Lung (tissue), 12 donors: ENCODE results near the gene CNTN5. TPM values are rescaled to one million over a fixed set of nuclear protein-coding genes. Genes with fewer than 3 reads are reported as not detected.

ENCODE experiments used
- ATAC-seq: fragments of 200-7000 bp; cut with Tn5 transposase; one replicate; pipeline ENCODE4 v1.9.1; 2020; ENCODE audit warnings: moderate number of reproducible peaks; ENCODE audit not compliant: insufficient read depth, low FRiP score
- DNase-seq, 3 donors: peaks; one replicate each; pipeline ENCODE4 v3.0.0-alpha.2; 2013 to 2017
- H3K27ac ChIP-seq, 2 donors: one replicate each; pipeline ENCODE4 v1.5.1; 2013; ENCODE audit warnings: mild to moderate bottlenecking in 2 of 2, moderate library complexity in 2 of 2, control low read depth in 1 of 2, inconsistent platforms in 1 of 2, low read depth in 1 of 2, low read length in 1 of 2
- H3K27me3 ChIP-seq, 3 donors: one replicate each; pipeline ENCODE4 v1.5.1; 2013; ENCODE audit warnings: low read length in 2 of 3; ENCODE audit not compliant: control insufficient read depth in 3 of 3, insufficient read depth in 3 of 3
- H3K36me3 ChIP-seq, 4 donors: one replicate each; pipeline ENCODE4 v1.5.1; 2013; ENCODE audit warnings: low read length in 4 of 4, mild to moderate bottlenecking in 1 of 4, moderate library complexity in 1 of 4; ENCODE audit not compliant: control insufficient read depth in 4 of 4, insufficient read depth in 4 of 4
- H3K4me1 ChIP-seq, 5 donors: one replicate each; pipeline ENCODE4 v1.5.1; 2013; ENCODE audit warnings: low read length in 5 of 5, mild to moderate bottlenecking in 2 of 5, moderate library complexity in 1 of 5; ENCODE audit not compliant: control insufficient read depth in 5 of 5, insufficient read depth in 5 of 5
- H3K4me3 ChIP-seq: one replicate; pipeline ENCODE4 v1.5.1; 2013; ENCODE audit warnings: mild to moderate bottlenecking, control low read depth, moderate library complexity
- H3K9ac ChIP-seq, 2 donors: one replicate each; pipeline ENCODE4 v1.5.1; 2013; ENCODE audit warnings: low read length in 2 of 2, control low read depth in 1 of 2; ENCODE audit not compliant: insufficient read depth in 1 of 2
- H3K9me3 ChIP-seq, 4 donors: one replicate each; pipeline ENCODE4 v1.5.1; 2013; ENCODE audit warnings: low read length in 3 of 4, mild to moderate bottlenecking in 1 of 4, moderate library complexity in 1 of 4; ENCODE audit not compliant: control insufficient read depth in 4 of 4, insufficient read depth in 3 of 4
- WGBS, 2 donors: extraction: QIAGEN DNeasy Blood & Tissue Kit; methylation state at CpG; one replicate each; pipeline ENCODE4 v1.1.7; 2013; 5-methylcytosine and 5-hydroxymethylcytosine counted together
- polyA plus RNA-seq, 2 donors: library from polyadenylated mRNA; stranded (reverse); fragments of 200-250 nt; gene quantifications; one replicate each; pipeline ENCODE4 v1.2.1, GENCODE V29; 2013
- total RNA-seq, 2 donors: library from RNA; depleted of rRNA in 1 of 2; stranded (reverse); fragments of >200 nt in 1 of 2; gene quantifications; one replicate each; pipeline ENCODE4 v1.2.1, GENCODE V29; 2014 to 2021
- TF ChIP-seq, protein P1 (sequence below): IDR thresholded peaks from 2 replicates; pipeline ENCODE4 v1.5.1; 2012; ENCODE audit warnings: mild to moderate bottlenecking; ENCODE audit errors: control extremely low read depth, extremely low read depth
- donor health status: control.
- donor health status: control.
- donor health status: Bipolar disorder and iron deficiency.
- donor health status: healthy.
- donor health status: DM: yes; HTN: yes; CAD: no.

CNTN5 gene
- total and polyA plus RNA-seq, 4 donors, result 0.10 to 0.80 (median 0.44) TPM

DNA sequence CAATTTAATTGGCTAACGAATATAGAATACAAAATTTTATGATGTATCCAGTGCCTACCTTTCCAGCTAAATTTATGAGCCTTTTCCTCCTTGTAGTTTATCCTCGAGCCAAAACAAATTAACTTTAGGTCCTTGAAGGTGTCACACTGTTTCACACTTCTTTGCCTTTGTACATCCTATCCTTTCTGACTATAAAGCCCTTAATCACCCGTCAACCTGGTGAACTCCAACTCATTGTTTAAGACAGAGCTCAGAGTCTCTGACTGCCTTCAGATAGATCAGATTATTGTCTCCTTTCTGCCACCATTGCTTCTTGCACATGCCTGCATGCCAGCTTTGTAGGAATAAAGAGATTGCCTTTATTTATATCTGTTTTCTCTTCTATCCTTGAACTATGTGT, 58.8 kb downstream of the CNTN5 start:
- no peak overlapping the region for H3K4me3 ChIP-seq
- TF ChIP-seq, protein P1, sequence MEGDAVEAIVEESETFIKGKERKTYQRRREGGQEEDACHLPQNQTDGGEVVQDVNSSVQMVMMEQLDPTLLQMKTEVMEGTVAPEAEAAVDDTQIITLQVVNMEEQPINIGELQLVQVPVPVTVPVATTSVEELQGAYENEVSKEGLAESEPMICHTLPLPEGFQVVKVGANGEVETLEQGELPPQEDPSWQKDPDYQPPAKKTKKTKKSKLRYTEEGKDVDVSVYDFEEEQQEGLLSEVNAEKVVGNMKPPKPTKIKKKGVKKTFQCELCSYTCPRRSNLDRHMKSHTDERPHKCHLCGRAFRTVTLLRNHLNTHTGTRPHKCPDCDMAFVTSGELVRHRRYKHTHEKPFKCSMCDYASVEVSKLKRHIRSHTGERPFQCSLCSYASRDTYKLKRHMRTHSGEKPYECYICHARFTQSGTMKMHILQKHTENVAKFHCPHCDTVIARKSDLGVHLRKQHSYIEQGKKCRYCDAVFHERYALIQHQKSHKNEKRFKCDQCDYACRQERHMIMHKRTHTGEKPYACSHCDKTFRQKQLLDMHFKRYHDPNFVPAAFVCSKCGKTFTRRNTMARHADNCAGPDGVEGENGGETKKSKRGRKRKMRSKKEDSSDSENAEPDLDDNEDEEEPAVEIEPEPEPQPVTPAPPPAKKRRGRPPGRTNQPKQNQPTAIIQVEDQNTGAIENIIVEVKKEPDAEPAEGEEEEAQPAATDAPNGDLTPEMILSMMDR, result no peak
- H3K9me3 ChIP-seq, result no peaks in the 10 kb centered on the region
- H3K27me3 ChIP-seq, result no peaks in the 10 kb centered on the region
- H3K4me1 ChIP-seq, result no peaks in the 10 kb centered on the region
- H3K27ac ChIP-seq, result no peak overlapping the region
- 59 to 62% methylated on average over 3 of the region's 3 CpGs for WGBS, 2 donors
- ATAC-seq, result no peak
- no peak overlapping the region for H3K9ac ChIP-seq
- H3K36me3 ChIP-seq, result no peaks in the 10 kb centered on the region
- DNase-seq, result no peak

DNA sequence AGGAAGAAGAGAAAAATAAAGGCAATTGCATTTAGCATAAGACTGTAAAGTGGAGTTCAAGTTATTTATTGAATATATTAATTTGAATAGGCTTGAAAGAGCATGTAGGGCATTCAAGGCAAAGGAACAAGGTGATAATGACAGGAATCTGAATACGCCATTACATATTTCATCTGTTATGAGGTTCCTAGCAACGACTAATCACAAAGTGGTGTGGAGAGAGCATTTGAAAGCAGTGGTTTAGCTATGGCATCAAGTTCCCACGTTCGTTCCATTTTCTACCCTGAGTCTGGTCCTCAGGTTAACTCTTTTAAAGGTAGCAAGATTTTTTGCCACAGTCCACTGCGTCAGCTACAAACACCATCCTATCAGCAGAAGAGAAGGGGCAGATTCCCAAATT, 59.4 kb downstream of the CNTN5 start:
- Histone ChIP-seq H3K36me3 (no peaks in the 10 kb centered on the region), H3K27ac (no peak overlapping the region), H3K9ac (no peak overlapping the region), H3K4me3 (no peak overlapping the region), H3K9me3 (no peaks in the 10 kb centered on the region), H3K4me1 (no peaks in the 10 kb centered on the region), H3K27me3 (no peaks in the 10 kb centered on the region)
- TF ChIP-seq, protein P1, result no peak
- WGBS, 2 donors, result 79 to 83% methylated on average over 5 of the region's 5 CpGs
- ATAC-seq (no peak), DNase-seq (no peak)

DNA sequence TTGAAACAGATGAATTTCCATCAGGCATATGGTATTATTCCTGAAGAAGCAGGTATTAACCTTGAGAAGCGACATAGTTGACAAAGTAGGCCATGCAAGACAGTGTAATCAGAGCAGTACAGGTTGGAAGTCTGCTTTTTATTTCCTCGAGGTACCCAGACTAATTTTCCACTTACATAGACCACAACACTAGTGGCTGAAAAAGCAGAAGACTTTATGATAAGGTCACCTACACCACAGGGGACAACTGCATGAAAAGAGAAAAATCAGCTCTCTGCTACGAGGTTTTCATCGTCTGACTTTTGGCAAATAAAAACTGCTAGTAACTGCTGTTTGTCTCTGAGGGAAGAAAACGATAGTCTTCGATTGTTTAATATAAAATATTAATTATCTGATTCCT, 77.5 kb downstream of the CNTN5 start:
- Histone ChIP-seq H3K4me1 (no peaks in the 10 kb centered on the region), H3K36me3 (no peaks in the 10 kb centered on the region), H3K9ac (no peak overlapping the region), H3K4me3 (no peak overlapping the region), H3K9me3 (peaks cover 0 to 5% (median 0%) of the 10 kb centered on the region in 4 donors), H3K27ac (no peak overlapping the region), H3K27me3 (no peaks in the 10 kb centered on the region)
- 79% methylated on average over 6 of the region's 6 CpGs for WGBS, 2 donors
- TF ChIP-seq, protein P1, result no peak
- no peak for ATAC-seq
- DNase-seq, result no peak

DNA sequence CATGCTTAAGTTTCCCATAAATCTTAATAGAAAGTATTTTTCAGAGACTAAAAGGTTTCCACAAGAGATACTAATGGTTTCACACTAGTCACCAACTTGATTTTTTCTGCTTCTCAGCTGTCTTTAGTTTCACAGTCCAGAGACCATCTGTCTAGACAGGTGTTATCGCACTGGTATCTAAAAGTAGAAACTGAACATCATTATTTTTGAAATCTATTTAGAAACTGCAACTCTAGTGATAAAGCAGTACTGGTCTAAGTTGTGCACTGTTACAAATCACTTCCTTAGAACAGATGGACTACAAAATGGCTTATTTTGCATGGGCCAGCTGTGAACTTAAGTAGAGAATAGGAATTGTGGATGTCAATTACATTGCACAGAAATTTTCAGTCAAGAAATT, 78.0 kb downstream of the CNTN5 start:
- 87 to 90% methylated on average over 1 of the region's 1 CpG for WGBS, 2 donors
- TF ChIP-seq, protein P1, result no peak
- ATAC-seq (no peak), DNase-seq (no peak)
- Histone ChIP-seq H3K27me3 (no peaks in the 10 kb centered on the region), H3K27ac (no peak overlapping the region), H3K4me1 (no peaks in the 10 kb centered on the region), H3K4me3 (no peak overlapping the region), H3K36me3 (no peaks in the 10 kb centered on the region), H3K9me3 (peaks cover 0 to 5% (median 0%) of the 10 kb centered on the region in 4 donors), H3K9ac (no peak overlapping the region)
